Thoracic aorta (tissue), 2 donors: Measurements from ENCODE around the gene KCNK18. TPM values are rescaled to one million over a fixed set of nuclear protein-coding genes. Genes with fewer than 3 reads are reported as not detected.
"Not testable (repeated sequence)": the region's sequence is repeated elsewhere in the genome, so short reads cannot be mapped to it uniquely, and the experiment has no call there.

Experiments used
- ATAC-seq: fragments of 150-250 bp; one replicate; pipeline ENCODE4 v1.8.0; 2017; ENCODE audit warnings: low read depth; ENCODE audit not compliant: insufficient number of reproducible peaks, low FRiP score
- DNase-seq: peaks from one replicate; pipeline ENCODE4 v3.0.0-alpha.2; 2020; ENCODE audit warnings: low spot score
- H3K27ac ChIP-seq, 2 donors: fragments of 200-600 bp; sonication (generic); 1 replicate in 1 of 2; 2 replicates in 1 of 2; pipeline ENCODE4 v1.5.1; 2016; ENCODE audit warnings: mild to moderate bottlenecking in 2 of 2, moderate library complexity in 2 of 2
- H3K27me3 ChIP-seq: fragments of 200-600 bp; sonication (generic); replicated peaks from 2 replicates; pipeline ENCODE4 v1.6.0; 2016; ENCODE audit warnings: mild to moderate bottlenecking; ENCODE audit not compliant: insufficient read depth
- H3K36me3 ChIP-seq: fragments of 200-600 bp; sonication (generic); one replicate; pipeline ENCODE4 v1.5.1; 2016
- H3K4me1 ChIP-seq, 2 donors: fragments of 200-600 bp; sonication (generic); 1 replicate in 1 of 2; 2 replicates in 1 of 2; pipeline versions ENCODE4 v1.5.1 to v1.6.0; 2016; ENCODE audit warnings: low read depth in 2 of 2, mild to moderate bottlenecking in 1 of 2; ENCODE audit not compliant: control insufficient read depth in 1 of 2
- H3K4me3 ChIP-seq: fragments of 200-600 bp; sonication (generic); 2 replicates; pipeline ENCODE4 v1.5.1; 2016; ENCODE audit warnings: mild to moderate bottlenecking
- H3K9me3 ChIP-seq: fragments of 200-600 bp; sonication (generic); 2 replicates; pipeline ENCODE4 v1.5.1; 2016
- CTCF ChIP-seq: fragments of 200-600 bp; sonication (generic); IDR thresholded peaks from one replicate; pipeline ENCODE4 v1.5.1; 2019; ENCODE audit warnings: antibody characterized with exemption
- total RNA-seq, 2 donors: library from RNA; depleted of rRNA; stranded (reverse); fragments of >200 nt; gene quantifications; one replicate each; pipeline versions ENCODE4 v1.1.0 to v1.2.3, GENCODE V29; 2016

The KCNK18 gene
- total RNA-seq, 2 donors from 2014 or later = not detected

- Histone ChIP-seq H3K9me3 (no peaks in the 10 kb centered on the region), H3K36me3 (no peaks in the 10 kb centered on the region), H3K4me1 (no peaks in the 10 kb centered on the region), H3K27me3 (no peaks in the 10 kb centered on the region), H3K4me3 (no peak overlapping the region), H3K27ac (no peak overlapping the region)
- no peak for ATAC-seq
- no peak for TF ChIP-seq CTCF
- DNase-seq = no peak
Measured at GRCh38 chr10:117184821-117185220, 12.5 kb upstream of the KCNK18 start.

GRCh38 chr10:117185817-117186216 lies 11.5 kb upstream of the KCNK18 start:
- not testable (repeated sequence) for DNase-seq, H3K36me3 ChIP-seq, H3K9me3 ChIP-seq, H3K27ac ChIP-seq, H3K4me3 ChIP-seq, ATAC-seq, H3K4me1 ChIP-seq, H3K27me3 ChIP-seq

GRCh38 chr10:117186832-117187615 lies 10.3 kb upstream of the KCNK18 start:
- TF ChIP-seq CTCF = no peak
- H3K36me3 ChIP-seq = no peaks in the 10 kb centered on the region
- no peak for ATAC-seq
- no peaks in the 10 kb centered on the region for H3K27me3 ChIP-seq
- no peak for DNase-seq
- no peaks in the 10 kb centered on the region for H3K9me3 ChIP-seq
- H3K27ac ChIP-seq = no peak overlapping the region
- H3K4me3 ChIP-seq = no peak overlapping the region
- no peaks in the 10 kb centered on the region for H3K4me1 ChIP-seq

- no peaks in the 10 kb centered on the region for H3K27me3 ChIP-seq
- ATAC-seq (no peak), DNase-seq (no peak)
- no peaks in the 10 kb centered on the region for H3K36me3 ChIP-seq
- no peaks in the 10 kb centered on the region for H3K9me3 ChIP-seq
- no peak for TF ChIP-seq CTCF
- no peak overlapping the region for H3K4me3 ChIP-seq
- H3K27ac ChIP-seq = no peak overlapping the region
- no peaks in the 10 kb centered on the region for H3K4me1 ChIP-seq
Measured at GRCh38 chr10:117188371-117188770, 8.9 kb upstream of the KCNK18 start.

- Histone ChIP-seq H3K27me3 (no peaks in the 10 kb centered on the region), H3K9me3 (no peaks in the 10 kb centered on the region), H3K36me3 (no peaks in the 10 kb centered on the region), H3K4me3 (no peak overlapping the region), H3K27ac (no peak overlapping the region), H3K4me1 (no peaks in the 10 kb centered on the region)
- DNase-seq (no peak), ATAC-seq (no peak)
- TF ChIP-seq CTCF = no peak
Measured at GRCh38 chr10:117189557-117189956, 7.7 kb upstream of the KCNK18 start.

- ATAC-seq = no peak
- Histone ChIP-seq H3K36me3 (no peaks in the 10 kb centered on the region), H3K27ac (no peak overlapping the region), H3K4me1 (no peaks in the 10 kb centered on the region), H3K4me3 (no peak overlapping the region), H3K9me3 (no peaks in the 10 kb centered on the region), H3K27me3 (no peaks in the 10 kb centered on the region)
- no peak for TF ChIP-seq CTCF
- DNase-seq = no peak
Measured at GRCh38 chr10:117198088-117198487, 799 bp downstream of the KCNK18 start.
